Measurements from ENCODE around the gene GAD1.
A peak's percentile ranks its signal among the peaks of the same experiment; 100 is the strongest.

Gene GAD1

GRCh38 chr2:170816504-170817092 is at the start of gene GAD1:
TSS of gene GAD1 (plus strand) at chr2:170816887. CDS start at chr2:170818592, 1,705 bp downstream.
- no peak for DNase-seq

GRCh38 chr2:170770008-170770605 is 46.6 kb upstream of the GAD1 start, which contains the start of gene ERICH2:
TSS of gene ERICH2 (plus strand) at chr2:170770378. CDS start at chr2:170770682, 304 bp downstream.
- DNase-seq, result peak; percentile 58

- DNase-seq, result peak; percentile 81
These were observed 45.9 kb upstream of the GAD1 start for GRCh38 chr2:170770606-170771420.

GRCh38 chr2:170771421-170771937 is 45.2 kb upstream of the GAD1 start:
- DNase-seq, result no peak

GRCh38 chr2:170772295-170772694 is 44.4 kb upstream of the GAD1 start:
- DNase-seq, result no peak

- DNase-seq, result no peak
These were observed 42.6 kb upstream of the GAD1 start for GRCh38 chr2:170774074-170774473.

- no peak for DNase-seq
These were observed 37.8 kb upstream of the GAD1 start for GRCh38 chr2:170778900-170779299.

- DNase-seq, result no peak
These were observed 37.4 kb upstream of the GAD1 start for GRCh38 chr2:170779304-170779703.

- DNase-seq, result no peak
These were observed 34.0 kb upstream of the GAD1 start for GRCh38 chr2:170782673-170783072.

GRCh38 chr2:170783549-170783948 is 33.1 kb upstream of the GAD1 start:
- DNase-seq, result no peak

GRCh38 chr2:170798996-170799395 is 17.7 kb upstream of the GAD1 start:
- DNase-seq, result no peak

GRCh38 chr2:170806548-170806947 is 10.1 kb upstream of the GAD1 start:
- DNase-seq, result no peak

- DNase-seq, result no peak
These were observed 3.7 kb upstream of the GAD1 start for GRCh38 chr2:170812710-170813600.

GRCh38 chr2:170813611-170814532 is 2.8 kb upstream of the GAD1 start:
- DNase-seq, result peak; percentile 75

- no peak for DNase-seq
These were observed 2.0 kb upstream of the GAD1 start for GRCh38 chr2:170814533-170815230.

GRCh38 chr2:170815311-170815710 is 1.4 kb upstream of the GAD1 start:
- no peak for DNase-seq

- peak; percentile 68 for DNase-seq
These were observed 762 bp upstream of the GAD1 start for GRCh38 chr2:170815746-170816503.

GRCh38 chr2:170817093-170818035 is 677 bp downstream of the GAD1 start:
- DNase-seq, result no peak

All from right hindlimb (tissue), 1 donor.